ENCODE results near the gene COX17.
A peak's percentile ranks its signal among the peaks of the same experiment; 100 is the strongest.
"Not testable (repeated sequence)": the region's sequence is repeated elsewhere in the genome, so short reads cannot be mapped to it uniquely, and the experiment has no call there.

Gene COX17

GRCh38 chr3:119676771-119677640 lies at the start of gene COX17:
Gene COX17, minus strand, starts transcription at chr3:119677406. Its CDS starts 96 bp downstream, at chr3:119677310.
- intact Hi-C loops (cut with DNase I), result loop anchor here (10.0 kb wide), 1 partner anchor 212 kb away; the partner anchor contains the start of genes POGLUT1 and TMEM39A
- peak; percentile 82 to 97 (median 92) for DNase-seq

- intact Hi-C loops (cut with DNase I), result no loop called here
- DNase-seq, result no peak
Measured at GRCh38 chr3:119726909-119727308, 49.7 kb upstream of the COX17 start.

DNA sequence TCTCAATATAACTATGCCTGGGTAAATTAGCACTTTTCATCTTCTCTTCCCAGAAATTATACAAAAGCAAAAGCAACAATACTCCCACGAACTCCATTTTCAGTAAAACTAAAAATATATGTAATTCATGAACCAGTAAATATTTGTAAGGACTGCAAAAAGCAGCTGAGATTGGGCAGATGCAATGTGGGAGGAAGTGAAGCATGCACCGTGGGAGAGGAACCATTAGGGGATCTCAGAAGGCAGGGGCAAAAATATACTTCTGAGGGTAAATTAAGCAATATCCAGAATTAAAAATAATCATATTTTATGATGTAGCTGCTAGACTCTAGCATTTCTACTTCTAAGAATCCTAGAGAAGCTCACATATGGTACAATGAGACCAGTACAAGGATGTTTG lies 45.8 kb upstream of the COX17 start:
- intact Hi-C loops (cut with DNase I), result no loop called here
- no peak for DNase-seq

DNA sequence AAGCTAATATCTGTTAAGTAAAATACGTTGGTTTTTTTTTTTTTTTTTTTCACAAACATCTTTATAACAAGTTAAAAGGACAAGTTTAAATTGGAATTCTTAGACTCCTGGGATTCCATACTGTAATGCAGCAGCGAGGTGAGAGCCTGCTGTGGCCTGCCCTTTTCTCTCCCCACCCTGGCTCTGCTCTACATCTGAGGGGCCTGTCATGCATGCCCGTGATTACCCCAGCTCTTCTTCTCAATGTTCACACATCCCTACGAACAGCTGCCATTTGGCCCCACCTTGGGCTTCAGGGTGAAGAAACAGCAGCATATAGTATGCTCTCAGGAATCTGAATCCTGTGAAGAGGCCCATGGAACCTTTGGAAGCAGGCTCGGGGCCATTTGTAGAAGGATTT lies 40.3 kb upstream of the COX17 start:
- DNase-seq, result no peak
- intact Hi-C loops (cut with DNase I), result no loop called here

DNA sequence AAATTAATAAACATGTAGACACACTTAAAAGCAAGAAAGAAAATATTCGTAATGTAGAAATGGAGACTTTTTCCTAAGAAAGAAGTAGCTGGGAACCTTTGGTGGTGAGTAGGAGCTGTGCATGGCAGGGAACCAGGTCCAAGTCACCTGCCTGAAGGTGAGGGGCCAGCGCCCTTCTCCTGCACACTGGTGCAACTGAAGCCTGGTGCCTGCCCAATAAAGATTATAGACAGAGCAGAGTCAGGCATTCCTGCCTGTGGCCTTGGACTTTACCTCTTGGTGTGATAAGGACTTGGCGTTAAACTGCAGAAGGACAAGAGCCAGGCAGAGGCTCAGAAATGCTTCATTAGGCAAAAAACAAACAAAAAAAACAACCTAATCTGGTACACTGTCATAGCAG lies 39.8 kb upstream of the COX17 start:
- no peak for DNase-seq
- intact Hi-C loops (cut with DNase I), result no loop called here

DNA sequence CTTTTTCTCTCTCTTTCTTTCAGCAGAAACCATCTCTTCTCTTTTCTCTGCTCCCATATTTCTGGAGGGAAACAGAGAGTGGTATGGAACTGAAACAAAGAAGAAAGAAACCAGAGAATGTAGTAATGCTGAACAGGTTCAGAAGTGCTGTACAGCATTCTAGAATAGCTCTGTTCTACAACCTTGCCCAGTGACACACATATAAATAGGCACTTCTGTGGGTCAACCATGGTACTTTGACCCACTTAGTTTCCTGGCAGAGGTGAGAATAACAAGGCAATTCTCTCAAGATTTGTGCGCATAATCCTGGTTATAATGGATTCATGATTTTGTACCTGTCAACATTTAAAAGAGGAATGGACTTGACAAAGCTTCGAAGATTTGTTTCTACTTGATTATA lies 37.9 kb upstream of the COX17 start:
- DNase-seq, result no peak
- intact Hi-C loops (cut with DNase I), result no loop called here

- intact Hi-C loops (cut with DNase I), result no loop called here
- DNase-seq, result no peak
Measured at GRCh38 chr3:119703820-119704531, 26.8 kb upstream of the COX17 start.

DNA sequence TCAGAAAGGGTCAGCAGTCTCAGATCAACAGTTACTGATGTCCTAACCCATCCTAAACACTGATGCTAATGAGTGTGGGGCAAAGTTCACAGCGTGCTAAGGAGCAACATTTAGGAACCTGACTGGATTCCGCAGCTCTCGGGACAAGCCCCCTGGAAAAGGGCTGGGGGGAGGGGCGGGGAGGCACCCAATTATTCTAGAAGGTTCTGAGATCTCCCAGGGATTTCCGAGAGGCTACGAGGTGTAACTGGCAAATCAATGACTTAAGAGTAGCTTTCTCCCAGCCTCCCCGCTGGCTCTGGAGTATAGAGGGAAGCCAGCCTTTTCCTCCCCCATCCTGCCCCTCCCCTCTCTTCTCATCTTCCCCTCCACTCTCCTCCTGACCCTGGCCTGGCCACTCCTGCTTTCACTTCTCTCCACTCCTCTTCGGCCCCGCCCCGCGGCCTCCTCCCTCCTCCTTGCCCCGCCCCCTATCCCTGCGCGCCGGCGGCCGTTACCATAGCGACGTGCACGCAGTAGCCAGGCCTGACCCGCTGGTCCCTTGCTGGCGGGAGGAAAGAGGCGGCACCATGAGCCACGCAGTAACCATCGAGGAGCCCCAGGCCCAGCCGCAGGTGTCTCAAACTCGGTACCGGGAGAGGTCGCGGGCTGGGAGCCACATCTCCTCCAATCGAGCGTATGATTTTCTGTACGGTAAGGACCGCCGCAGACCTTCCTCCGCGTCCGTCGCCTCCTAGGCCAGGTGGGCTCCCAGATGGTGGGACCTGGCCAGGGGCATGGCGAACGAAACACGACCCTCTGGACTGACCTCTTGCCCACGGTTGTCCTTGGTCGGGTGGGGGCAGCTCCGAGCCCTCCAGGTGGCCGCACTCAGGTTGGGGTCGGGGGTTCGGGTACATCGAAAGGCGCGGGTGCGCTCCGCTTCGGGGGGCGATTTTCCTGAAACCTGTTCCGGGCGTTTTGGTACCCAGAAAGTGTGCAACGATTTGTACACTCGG lies 25.6 kb upstream of the COX17 start, which contains the start of gene CFAP91:
CFAP91 (plus strand) TSS at position 493 of the 998 bp plus-strand sequence; CDS start at position 570, 77 bp downstream.
- intact Hi-C loops (cut with DNase I), result no loop called here
- DNase-seq, result peak; percentile 88 to 98 (median 96)

GRCh38 chr3:119700920-119701734 lies 23.9 kb upstream of the COX17 start:
- no peak for DNase-seq
- intact Hi-C loops (cut with DNase I), result no loop called here

- intact Hi-C loops (cut with DNase I), result no loop called here
- no peak for DNase-seq
Measured at GRCh38 chr3:119700269-119700919, 23.2 kb upstream of the COX17 start.

- no peak for DNase-seq
- intact Hi-C loops (cut with DNase I), result no loop called here
Measured at GRCh38 chr3:119697394-119697793, 20.2 kb upstream of the COX17 start.

DNA sequence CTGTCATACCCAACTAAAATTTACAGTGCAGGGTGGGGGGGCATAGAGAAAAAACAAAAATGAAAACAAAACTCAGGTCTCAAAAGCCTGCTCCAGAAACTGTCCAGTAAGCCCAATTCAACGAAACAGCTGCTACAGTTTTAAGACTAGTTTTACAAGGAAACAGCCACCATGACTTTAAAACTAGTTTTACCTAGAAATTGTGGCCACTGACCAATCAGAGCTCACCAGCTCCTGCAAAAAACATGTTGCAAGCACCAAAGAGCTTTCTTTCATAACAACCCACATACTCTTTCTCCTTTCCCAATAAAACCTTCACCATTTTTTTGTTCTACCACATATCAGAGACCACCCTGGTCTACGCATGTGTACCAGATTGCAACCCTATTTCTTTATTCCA lies 18.3 kb upstream of the COX17 start:
- no peak for DNase-seq
- intact Hi-C loops (cut with DNase I), result no loop called here

GRCh38 chr3:119690043-119690656 lies 12.9 kb upstream of the COX17 start:
- DNase-seq, result no peak
- intact Hi-C loops (cut with DNase I), result no loop called here

DNA sequence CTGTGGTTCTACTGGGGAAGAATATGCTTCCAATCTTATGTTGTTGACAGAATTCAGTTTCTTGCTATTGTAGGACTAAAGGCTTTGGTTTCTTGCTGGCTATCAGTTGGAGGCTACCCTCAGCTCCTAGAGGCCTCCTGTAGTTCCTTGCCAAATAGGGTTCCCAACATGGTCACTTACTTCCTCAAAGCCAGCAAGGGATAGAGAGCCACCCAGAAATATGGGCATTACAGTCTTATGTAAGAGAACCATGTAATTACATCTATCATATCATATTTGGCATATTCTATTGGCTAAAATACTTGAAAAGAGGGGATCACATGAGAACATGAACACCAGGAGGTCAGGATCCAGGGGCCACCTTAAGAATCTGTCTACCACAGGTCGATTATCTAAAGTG lies 6.2 kb upstream of the COX17 start:
- intact Hi-C loops (cut with DNase I), result no loop called here

GRCh38 chr3:119681279-119681678 lies 4.1 kb upstream of the COX17 start:
- DNase-seq, result peak in 2 of 42 donors; percentile 11 to 17
- intact Hi-C loops (cut with DNase I), result no loop called here

More for the DNA sequence above, 6.2 kb upstream of the COX17 start:
- DNase-seq, result no peak

- intact Hi-C loops (cut with DNase I), result loop anchor here (10.0 kb wide), 1 partner anchor 215 kb away; the partner anchor contains the start of genes POGLUT1 and TMEM39A
- DNase-seq, result no peak
Measured at GRCh38 chr3:119679874-119680273, 2.7 kb upstream of the COX17 start.

- DNase-seq, result not testable (repeated sequence)
- intact Hi-C loops (cut with DNase I), result loop anchor here (10.0 kb wide), 1 partner anchor 213 kb away; the partner anchor contains the start of genes POGLUT1 and TMEM39A
Measured at GRCh38 chr3:119678209-119678608, 1.0 kb upstream of the COX17 start.
